Endothelial cell (in vitro differentiated cells): ENCODE results near the gene ENTR1. TPM values are rescaled to one million over a fixed set of nuclear protein-coding genes. Genes with fewer than 3 reads are reported as not detected.
A peak's percentile ranks its signal among the peaks of the same experiment; 100 is the strongest.

Experiments
- DNase-seq: peaks from one replicate; pipeline ENCODE4 v3.0.0; 2021; ENCODE audit warnings: low spot score
- H3K27ac Mint-ChIP-seq: one replicate; pipeline ENCODE4 v1.8.0; 2021; ENCODE audit warnings: mixed read lengths, inconsistent platforms; ENCODE audit not compliant: unreplicated experiment
- H3K27me3 Mint-ChIP-seq: one replicate; pipeline ENCODE4 v1.8.0; 2021; ENCODE audit warnings: mild to moderate bottlenecking, moderate library complexity, mixed read lengths, inconsistent platforms; ENCODE audit not compliant: unreplicated experiment
- H3K36me3 Mint-ChIP-seq: one replicate; pipeline ENCODE4 v1.8.0; 2021; ENCODE audit warnings: mild to moderate bottlenecking, low read depth, mixed read lengths, inconsistent platforms; ENCODE audit not compliant: unreplicated experiment
- H3K4me1 Mint-ChIP-seq: one replicate; pipeline ENCODE4 v1.8.0; 2021; ENCODE audit warnings: mild to moderate bottlenecking, mixed read lengths, inconsistent platforms; ENCODE audit not compliant: unreplicated experiment
- H3K4me3 Mint-ChIP-seq: one replicate; pipeline ENCODE4 v1.8.0; 2021; ENCODE audit warnings: mild to moderate bottlenecking, mixed read lengths, inconsistent platforms; ENCODE audit not compliant: unreplicated experiment
- H3K9me3 Mint-ChIP-seq: one replicate; pipeline ENCODE4 v1.8.0; 2021; ENCODE audit warnings: mixed read lengths, inconsistent platforms; ENCODE audit not compliant: unreplicated experiment
- CTCF ChIP-seq: fragments of 200-600 bp; sonication (generic); IDR thresholded peaks from one replicate; pipeline ENCODE4 v1.5.0; 2021; ENCODE audit warnings: antibody characterized with exemption; ENCODE audit not compliant: unreplicated experiment
- long read RNA-seq: library from polyadenylated mRNA; unstranded; transcript quantifications from one replicate; pipeline ENCODE4 v2.0.0, GENCODE V29; 2020; ENCODE audit not compliant: unreplicated experiment
- total RNA-seq: library from RNA; stranded (reverse); fragmentation: NEBNext Ultra II Directional; extraction: Animal tissue kit (Norgen Biotek cat#: 25700); gene quantifications from one replicate; pipeline ENCODE4 v1.2.1, GENCODE V29; 2021; ENCODE audit not compliant: unreplicated experiment

Gene ENTR1
- 45.0 TPM for total RNA-seq
- long read RNA-seq = 0 reads

GRCh38 chr9:136410500-136411287 lies at the start of gene ENTR1, which contains the start of gene PMPCA:
Gene ENTR1, minus strand, starts transcription at chr9:136410614. Its CDS starts 217 bp downstream, at chr9:136410397.
Gene PMPCA, plus strand, starts transcription at chr9:136410658. Its CDS starts 11 bp downstream, at chr9:136410669.
- H3K4me1 Mint-ChIP-seq = peaks cover 27% of the 10 kb centered on the region
- peak within 1 kb of the TSS; percentile 92 for H3K27ac Mint-ChIP-seq
- no peak for TF ChIP-seq CTCF
- H3K4me3 Mint-ChIP-seq = peak within 1 kb of the TSS; percentile 98
- peaks cover 35% of the 10 kb centered on the region for H3K36me3 Mint-ChIP-seq
- peak; percentile 91 for DNase-seq
- peaks cover 15% of the 10 kb centered on the region for H3K27me3 Mint-ChIP-seq
- no peaks in the 10 kb centered on the region for H3K9me3 Mint-ChIP-seq

GRCh38 chr9:136459425-136459824 lies 49.0 kb upstream of the ENTR1 start:
- no peaks in the 10 kb centered on the region for H3K4me1 Mint-ChIP-seq
- peak overlapping the region; percentile 42 for H3K4me3 Mint-ChIP-seq
- peaks cover 11% of the 10 kb centered on the region for H3K27me3 Mint-ChIP-seq
- H3K9me3 Mint-ChIP-seq = no peaks in the 10 kb centered on the region
- no peak for TF ChIP-seq CTCF
- no peak for DNase-seq
- H3K27ac Mint-ChIP-seq = no peak overlapping the region
- H3K36me3 Mint-ChIP-seq = peaks cover 45% of the 10 kb centered on the region

GRCh38 chr9:136457326-136457725 lies 46.9 kb upstream of the ENTR1 start:
- Mint-ChIP-seq H3K27me3 (peaks cover 15% of the 10 kb centered on the region), H3K27ac (no peak overlapping the region), H3K36me3 (peaks cover 52% of the 10 kb centered on the region), H3K4me3 (no peak overlapping the region), H3K4me1 (no peaks in the 10 kb centered on the region), H3K9me3 (no peaks in the 10 kb centered on the region)
- DNase-seq = no peak
- TF ChIP-seq CTCF = no peak

- H3K4me1 Mint-ChIP-seq = no peaks in the 10 kb centered on the region
- no peak for DNase-seq
- no peaks in the 10 kb centered on the region for H3K9me3 Mint-ChIP-seq
- H3K27ac Mint-ChIP-seq = peak overlapping the region; percentile 36
- peaks cover 16% of the 10 kb centered on the region for H3K27me3 Mint-ChIP-seq
- H3K36me3 Mint-ChIP-seq = peaks cover 55% of the 10 kb centered on the region
- H3K4me3 Mint-ChIP-seq = no peak overlapping the region
- no peak for TF ChIP-seq CTCF
Observed at GRCh38 chr9:136456258-136456657, 45.8 kb upstream of the ENTR1 start.
